SHP77 treated with DMSO at 0.1 percent for 48 hours (cell line): ENCODE data around the gene PLXDC1.

Source experiments
- DNase-seq: peaks from one replicate; lab custom pipeline; 2025; lab: John Stamatoyannopoulos, UW

Gene PLXDC1

GRCh38 chr17:39096508-39097149 lies 54.8 kb downstream of the PLXDC1 start:
- DNase-seq: no peak

- DNase-seq: no peak
These were observed 56.1 kb downstream of the PLXDC1 start for GRCh38 chr17:39095309-39095686.

- DNase-seq: no peak
These were observed 56.7 kb downstream of the PLXDC1 start for GRCh38 chr17:39094607-39095308.

GRCh38 chr17:39092692-39093230 lies 58.7 kb downstream of the PLXDC1 start:
- no peak for DNase-seq

GRCh38 chr17:39090908-39091665 lies 60.4 kb downstream of the PLXDC1 start:
- no peak for DNase-seq

DNA sequence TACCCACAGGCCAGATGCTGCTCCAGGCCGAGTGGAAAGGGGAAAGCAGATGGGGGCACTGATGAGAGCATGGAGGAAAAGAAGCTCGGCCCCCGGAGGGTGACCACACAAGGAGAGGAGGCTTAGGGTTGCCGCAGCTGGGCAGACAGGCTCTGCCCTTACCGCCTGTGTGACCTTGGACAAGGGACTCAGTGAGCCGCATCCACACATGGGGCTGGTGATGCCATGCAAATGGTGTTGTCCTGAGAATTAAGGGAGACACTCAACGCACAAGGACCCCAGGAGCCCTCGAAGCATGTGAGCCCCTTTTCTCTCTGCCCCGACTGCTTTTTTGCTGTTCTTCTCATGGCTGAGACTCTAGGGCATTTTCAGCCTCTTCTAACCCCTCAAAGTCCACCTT lies 61.0 kb downstream of the PLXDC1 start:
- no peak for DNase-seq

DNA sequence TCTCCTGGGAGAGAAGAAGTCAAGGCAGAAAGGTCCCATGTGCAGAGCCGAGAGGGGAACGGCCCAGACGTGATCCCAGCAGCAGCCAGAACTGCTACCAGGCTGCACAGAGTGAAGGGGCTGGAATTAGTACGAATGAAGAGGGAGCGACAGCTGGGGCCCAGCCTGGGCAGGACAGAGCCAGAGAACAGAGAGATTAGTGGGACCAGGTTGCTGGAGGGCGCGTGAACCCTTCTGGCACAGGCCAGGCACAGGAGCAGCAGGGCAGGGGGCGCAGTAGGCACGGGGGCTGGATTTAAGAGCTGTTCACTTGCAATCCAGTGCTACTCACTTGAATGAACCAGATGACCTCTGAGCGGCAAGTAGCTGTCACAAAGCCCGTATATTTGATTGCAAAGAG lies 66.9 kb downstream of the PLXDC1 start:
- DNase-seq: no peak

DNA sequence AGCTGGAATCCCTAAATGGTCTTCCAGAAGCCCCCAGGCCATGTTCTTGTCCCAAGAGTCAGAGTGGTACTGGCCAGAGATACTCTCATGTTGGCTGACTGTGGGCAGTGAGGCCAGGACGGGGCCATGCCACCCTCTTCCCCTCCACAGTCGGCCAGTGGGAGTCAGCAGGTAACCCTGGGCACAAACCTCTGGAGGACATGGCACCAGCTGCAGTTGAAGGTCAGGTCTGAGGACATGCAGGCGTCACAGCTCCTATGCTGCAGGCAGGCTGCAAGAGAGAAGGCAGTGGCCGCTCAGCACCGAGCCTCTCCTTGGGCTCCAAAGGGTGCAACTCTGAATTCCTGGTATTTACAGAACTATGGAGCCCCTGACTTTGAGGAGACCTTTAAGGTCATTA lies 68.2 kb downstream of the PLXDC1 start:
- no peak for DNase-seq

GRCh38 chr17:39082482-39082881 lies 69.0 kb downstream of the PLXDC1 start:
- no peak for DNase-seq

- no peak for DNase-seq
These were observed 69.6 kb downstream of the PLXDC1 start for GRCh38 chr17:39081851-39082250.

GRCh38 chr17:39080421-39081078 lies 70.9 kb downstream of the PLXDC1 start:
- no peak for DNase-seq

GRCh38 chr17:39079836-39080235 lies 71.6 kb downstream of the PLXDC1 start:
- DNase-seq: no peak

GRCh38 chr17:39077866-39078265 lies 73.6 kb downstream of the PLXDC1 start:
- DNase-seq: no peak

GRCh38 chr17:39077252-39077651 lies 74.2 kb downstream of the PLXDC1 start:
- DNase-seq: no peak

DNA sequence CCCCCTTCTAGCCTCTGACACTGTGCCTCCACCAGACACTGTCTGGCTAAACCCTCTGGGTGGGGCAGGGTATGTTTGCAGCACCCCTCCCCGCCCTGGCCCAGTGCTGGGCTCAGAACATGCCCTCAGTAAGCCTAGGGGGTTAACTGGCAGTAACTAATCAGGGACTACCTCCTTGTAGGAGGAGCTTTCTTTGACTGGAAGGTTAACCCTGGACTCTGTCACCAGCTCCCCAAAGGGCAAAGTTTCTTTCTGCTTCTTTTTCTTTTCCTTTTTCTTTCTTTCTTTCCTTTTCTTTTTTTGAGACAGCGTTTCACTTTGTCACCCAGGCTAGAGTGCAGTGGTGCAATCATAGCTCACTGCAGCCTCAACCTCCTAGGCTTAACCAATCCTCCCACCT lies 76.8 kb downstream of the PLXDC1 start:
- DNase-seq: no peak

DNA sequence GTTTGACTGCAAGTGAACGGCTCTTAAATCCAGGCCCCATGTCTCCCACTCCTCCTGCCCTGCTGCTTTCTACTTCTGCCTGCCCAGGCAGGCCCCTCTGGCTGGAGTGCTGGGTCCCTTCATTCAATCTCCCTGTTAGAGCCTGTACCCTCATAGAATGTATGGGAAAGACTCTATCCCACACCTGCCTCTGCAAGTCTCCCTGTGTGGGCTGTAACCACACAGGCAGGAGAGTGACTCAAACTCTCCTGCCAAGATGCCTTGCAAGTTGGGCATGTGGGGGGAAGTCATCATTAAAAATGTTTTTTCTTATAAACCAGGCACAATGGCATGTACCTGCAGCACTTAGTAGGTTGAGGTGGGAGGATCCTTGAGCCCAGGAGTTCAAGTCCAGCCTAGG lies 77.5 kb downstream of the PLXDC1 start:
- DNase-seq: no peak

DNA sequence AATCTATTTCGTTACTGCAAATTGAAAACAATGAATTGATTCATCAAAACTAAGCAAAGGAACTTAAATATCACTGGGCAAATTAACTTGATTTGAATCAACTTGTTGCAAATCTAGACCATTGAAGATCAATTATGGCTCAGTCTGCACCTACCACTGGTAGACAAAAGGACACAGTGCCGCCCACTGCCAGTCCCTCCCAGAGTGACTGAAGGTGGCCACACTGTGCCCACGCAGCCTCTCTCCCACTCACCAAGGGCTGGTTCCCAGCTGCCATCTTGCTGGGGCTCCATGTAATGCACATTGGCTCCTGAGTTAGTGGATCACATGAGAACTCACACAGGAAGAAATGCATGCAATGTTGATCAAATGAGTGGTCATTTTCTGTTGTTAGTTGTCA lies 78.1 kb downstream of the PLXDC1 start:
- no peak for DNase-seq

DNA sequence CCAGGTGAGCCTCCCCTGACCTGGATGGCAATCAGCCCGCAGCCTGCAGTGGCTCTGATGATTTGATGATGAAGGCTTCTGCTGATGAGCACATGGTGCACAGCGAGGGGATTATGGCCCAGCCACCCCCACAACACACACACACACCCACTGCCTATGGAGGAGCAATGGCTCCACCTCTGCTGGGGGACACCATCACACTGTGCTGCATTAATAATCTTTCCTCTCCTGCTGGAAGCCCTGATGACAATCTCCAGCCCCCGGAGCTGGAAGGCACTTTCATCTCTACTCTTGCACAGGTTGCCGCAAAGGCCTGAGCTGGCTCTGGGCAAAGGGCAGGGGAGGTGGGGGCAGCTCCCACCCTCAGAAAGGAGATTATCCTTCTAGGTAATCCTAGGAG lies 79.9 kb downstream of the PLXDC1 start:
- no peak for DNase-seq

- DNase-seq: peak; percentile 30
These were observed 82.2 kb downstream of the PLXDC1 start for GRCh38 chr17:39069114-39069756.

DNA sequence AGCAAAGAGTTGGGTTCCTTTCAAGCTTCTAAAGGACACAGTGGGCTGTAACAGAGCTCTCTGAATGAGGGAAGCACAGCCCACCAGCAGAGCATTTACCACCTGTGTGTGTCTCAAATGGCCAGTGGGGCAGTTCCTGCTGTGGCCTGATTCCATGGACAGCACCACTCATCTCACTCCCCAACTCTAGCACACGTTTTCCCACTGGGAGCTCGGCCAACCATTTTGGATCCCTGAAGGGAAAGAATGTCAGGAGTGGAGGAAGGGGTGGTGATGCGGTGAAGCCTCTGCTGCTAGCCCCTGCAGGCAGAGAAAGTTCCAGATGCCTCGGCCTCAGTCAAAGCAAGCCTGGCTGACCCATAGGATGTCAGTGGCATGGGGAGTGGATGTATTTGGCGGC lies 86.6 kb downstream of the PLXDC1 start:
- DNase-seq: no peak

DNA sequence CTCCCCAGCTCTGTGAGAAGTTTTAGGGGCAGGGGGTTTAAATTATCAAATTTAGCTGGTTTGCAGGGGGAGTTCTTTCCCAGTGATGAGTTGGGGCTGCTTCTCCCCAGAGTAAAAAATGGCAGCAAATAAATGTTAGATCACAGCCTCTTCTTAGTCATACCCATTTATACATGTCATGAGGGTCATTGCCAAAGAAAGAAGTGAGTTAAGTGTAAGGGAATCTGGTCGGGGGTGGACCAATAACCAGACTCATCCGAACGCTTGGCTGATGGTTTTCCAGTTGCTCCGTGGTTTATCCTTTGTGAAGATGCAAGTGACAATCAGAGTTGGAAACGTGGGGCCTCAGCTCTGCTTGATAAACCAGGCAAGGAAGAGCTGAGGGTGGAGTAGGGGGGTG lies 87.1 kb downstream of the PLXDC1 start:
- DNase-seq: no peak

GRCh38 chr17:39063681-39064069 lies 87.8 kb downstream of the PLXDC1 start:
- no peak for DNase-seq
